GM21786 (cell line): Measurements from ENCODE around the gene DNAAF6.
"Not testable (repeated sequence)": the region's sequence is repeated elsewhere in the genome, so short reads cannot be mapped to it uniquely, and the experiment has no call there.

Source experiments
- ATAC-seq: cut with Tn5 transposase; IDR thresholded peaks from one replicate; pipeline ENCODE4 v1.9.1; 2021; ENCODE audit not compliant: unreplicated experiment

DNAAF6 gene

DNA sequence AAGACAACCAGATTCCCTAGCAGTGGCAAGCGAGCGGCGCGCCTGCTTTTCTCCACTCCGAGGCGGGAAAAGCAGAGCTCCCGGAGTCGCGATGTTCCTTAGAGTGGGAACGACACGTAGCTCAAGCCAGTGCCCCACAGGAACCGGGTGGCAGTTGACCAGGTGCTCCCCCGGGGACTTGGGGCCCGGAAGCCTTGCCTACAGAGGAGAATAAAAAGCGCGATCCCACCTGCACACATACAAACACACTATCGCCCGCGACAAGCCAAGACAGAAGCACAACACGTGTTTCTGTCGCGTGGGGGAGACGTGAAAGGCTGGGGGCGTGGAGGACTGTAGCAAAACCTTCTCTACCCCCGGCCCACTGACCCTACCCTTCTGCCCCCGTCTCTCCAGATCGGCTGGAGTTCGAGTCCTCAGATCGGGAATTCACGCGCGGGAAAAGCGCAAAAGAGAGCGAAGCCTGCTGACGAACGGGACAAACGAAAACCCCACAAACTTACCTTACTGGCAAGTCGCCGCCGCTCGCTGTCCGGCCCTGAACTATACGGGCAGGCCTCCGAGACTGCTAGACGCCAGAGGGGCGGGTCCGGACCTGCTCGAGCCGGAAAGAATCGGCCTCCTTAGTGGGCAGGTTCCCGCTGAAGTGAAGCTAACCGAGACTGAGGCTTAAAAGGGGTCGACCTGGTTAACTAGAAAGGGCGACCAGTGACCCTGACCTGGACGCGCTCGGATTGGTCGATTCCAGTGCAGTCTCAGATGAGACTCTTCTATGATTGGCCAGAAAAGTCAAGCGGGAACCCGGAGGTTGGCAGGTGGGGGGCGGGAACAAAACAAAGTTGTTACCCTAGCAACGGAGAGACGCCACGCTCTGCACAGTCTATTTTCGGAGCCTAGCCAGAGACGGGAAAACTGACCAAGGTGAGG is at the start of gene DNAAF6, which contains the start of gene NUP62CL:
Gene DNAAF6, plus strand, starts transcription at position 842 of the 927 bp plus-strand sequence. CDS start 6,265 bp downstream, outside the sequence.
Gene NUP62CL, minus strand, starts transcription at position 664 of the 927 bp plus-strand sequence. CDS start 31,287 bp downstream, outside the sequence.
- peak; percentile 97 for ATAC-seq

- not testable (repeated sequence) for ATAC-seq
These were observed 48.8 kb upstream of the DNAAF6 start for GRCh38 chrX:107157618-107158017.

- ATAC-seq = no peak
These were observed 39.1 kb upstream of the DNAAF6 start for GRCh38 chrX:107167163-107167921.

GRCh38 chrX:107168257-107168656 is 38.2 kb upstream of the DNAAF6 start:
- ATAC-seq = no peak

DNA sequence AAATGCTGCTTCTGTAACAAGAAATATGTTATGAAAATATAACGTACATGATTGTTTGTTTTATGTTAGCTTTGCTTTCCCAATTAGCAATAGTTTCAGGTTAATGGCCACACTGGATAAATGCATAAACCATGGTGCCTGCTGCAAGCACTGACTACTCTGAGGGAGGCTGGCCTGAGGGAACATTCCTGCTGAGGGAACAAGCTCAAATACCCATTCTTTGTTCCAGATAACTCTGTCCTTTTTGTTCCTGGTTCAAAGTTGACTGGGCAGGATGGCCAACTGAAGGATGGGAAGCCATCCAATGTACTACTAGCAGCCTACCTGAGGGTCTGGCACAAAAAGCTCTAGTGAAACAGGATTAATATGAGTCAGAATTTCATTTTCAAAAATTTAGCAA is 37.7 kb upstream of the DNAAF6 start:
- ATAC-seq = no peak

- no peak for ATAC-seq
These were observed 34.9 kb upstream of the DNAAF6 start for GRCh38 chrX:107171369-107172102.

DNA sequence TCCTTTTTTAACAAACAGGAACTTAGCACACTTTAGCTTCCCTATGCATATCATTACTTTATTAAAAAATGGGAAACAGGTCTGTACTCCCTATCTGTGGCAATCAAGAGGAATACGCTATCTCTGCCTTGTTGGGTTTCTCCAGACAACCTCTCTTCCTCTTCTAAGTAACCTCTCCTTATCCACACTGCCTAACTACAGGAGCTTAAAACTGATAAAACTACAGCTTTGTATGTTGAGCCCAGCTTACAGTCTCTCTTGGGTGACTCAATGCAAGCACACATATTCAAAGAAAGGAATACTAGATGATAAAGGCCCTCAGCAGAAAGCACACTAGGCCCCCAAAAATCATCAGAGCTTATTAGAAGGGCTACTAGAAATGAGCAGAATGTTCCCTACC is 9.1 kb upstream of the DNAAF6 start:
- ATAC-seq = no peak

DNA sequence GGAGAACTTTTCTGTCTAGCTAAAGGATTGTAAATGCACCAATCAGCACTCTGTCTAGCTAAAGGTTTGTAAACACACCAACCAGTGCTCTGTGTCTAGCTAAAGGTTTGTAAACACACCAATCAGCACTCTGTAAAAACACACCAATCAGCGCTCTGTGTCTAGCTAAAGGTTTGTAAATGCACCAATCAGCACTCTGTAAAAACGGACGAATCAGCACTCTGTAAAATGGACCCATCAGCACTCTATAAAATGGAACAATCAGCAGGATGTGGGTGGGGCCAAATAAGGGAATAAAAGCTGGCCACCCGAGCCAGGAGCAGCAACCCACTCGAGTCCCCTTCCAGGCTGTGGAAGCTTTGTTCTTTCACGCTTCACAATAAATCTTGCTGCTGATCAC is 8.3 kb upstream of the DNAAF6 start:
- ATAC-seq = not testable (repeated sequence)

GRCh38 chrX:107199491-107199890 is 6.9 kb upstream of the DNAAF6 start:
- ATAC-seq = no peak

DNA sequence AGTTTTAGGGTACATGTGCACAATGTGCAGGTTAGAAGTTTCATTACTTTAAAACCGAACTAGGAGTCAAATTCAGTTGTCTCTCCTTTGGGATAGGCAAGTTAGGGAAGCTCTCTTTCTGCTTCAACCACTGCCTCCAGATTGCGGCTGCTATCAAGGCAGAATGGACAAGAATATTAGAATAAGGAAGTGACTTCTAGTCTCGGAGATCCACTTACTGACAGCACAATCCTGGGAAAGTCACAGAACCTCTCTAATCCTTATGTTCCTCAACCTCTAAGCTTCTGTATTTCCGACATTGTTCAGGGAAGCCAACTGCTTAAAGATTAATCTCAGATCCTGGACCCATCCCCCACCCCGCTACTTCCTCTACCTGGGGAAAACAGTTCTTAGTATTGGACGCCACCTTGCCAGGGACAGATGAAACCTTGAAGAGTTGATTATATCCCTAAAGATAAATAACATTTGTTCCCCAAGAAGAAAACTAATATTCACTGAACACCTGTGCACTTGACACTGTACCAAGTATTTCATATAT is 2.3 kb upstream of the DNAAF6 start:
- ATAC-seq = no peak

- no peak for ATAC-seq
These were observed 270 bp downstream of the DNAAF6 start for GRCh38 chrX:107206697-107207065.

GRCh38 chrX:107207089-107207488 is 678 bp downstream of the DNAAF6 start:
- no peak for ATAC-seq

GRCh38 chrX:107207943-107208342 is 1.5 kb downstream of the DNAAF6 start:
- no peak for ATAC-seq

DNA sequence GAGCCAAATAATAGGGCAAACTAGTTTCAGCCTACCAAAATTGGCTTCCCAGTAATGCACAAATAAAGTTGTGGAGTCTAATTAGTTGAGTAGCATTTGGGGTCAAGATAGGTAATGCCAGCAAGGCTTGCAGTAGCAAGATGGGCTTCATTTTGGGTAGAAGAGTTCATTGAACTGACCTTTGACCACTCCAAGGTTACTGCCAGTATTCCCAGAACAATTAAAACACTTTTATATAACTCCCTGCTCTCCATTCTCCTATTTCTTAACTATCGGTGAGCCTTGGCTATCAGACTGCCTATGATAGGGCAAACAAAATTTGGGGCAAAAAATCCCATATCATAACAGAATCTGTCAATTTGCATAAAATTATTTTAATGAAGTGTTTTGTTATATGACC is 7.1 kb downstream of the DNAAF6 start:
- no peak for ATAC-seq

DNA sequence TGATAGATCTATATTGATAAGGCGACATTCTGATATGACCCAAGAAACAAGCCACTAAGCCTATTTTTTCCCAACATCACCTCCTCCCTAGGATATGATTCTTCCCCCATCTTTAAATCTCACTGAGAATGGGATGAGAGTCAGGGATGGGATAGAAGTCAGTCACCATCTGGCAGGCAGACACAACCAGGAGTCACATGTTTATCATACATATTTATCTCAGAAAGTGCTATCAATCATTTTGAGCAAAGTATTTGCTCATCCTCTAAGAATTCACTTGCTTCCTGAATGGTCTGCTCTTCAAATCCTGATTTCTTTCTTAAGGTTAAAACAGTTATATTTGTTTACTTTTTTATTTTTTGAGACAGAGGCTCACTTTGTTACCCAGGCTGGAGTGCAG is 20.3 kb downstream of the DNAAF6 start:
- ATAC-seq = no peak

- ATAC-seq = no peak
These were observed 21.5 kb downstream of the DNAAF6 start for GRCh38 chrX:107227780-107228485.

DNA sequence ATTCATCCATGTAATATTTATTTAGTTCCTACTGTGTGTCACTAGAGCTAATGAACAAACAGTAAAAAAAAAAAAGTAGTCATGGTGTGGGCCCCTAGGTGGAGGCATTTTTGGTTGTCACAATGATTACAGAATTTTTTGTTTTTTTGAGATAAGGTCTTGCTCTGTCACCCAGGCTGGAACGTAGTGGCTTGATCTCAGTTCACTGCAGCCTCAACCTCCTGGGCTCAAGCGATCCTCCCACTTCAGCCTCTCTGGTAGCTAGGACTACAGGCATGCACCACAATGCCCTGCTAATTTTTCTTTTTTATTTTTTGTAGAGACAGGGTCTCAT is 22.0 kb downstream of the DNAAF6 start:
- ATAC-seq = no peak

- no peak for ATAC-seq
These were observed 66.1 kb downstream of the DNAAF6 start for GRCh38 chrX:107272431-107272921.

- no peak for ATAC-seq
These were observed 67.4 kb downstream of the DNAAF6 start for GRCh38 chrX:107273795-107274194.

DNA sequence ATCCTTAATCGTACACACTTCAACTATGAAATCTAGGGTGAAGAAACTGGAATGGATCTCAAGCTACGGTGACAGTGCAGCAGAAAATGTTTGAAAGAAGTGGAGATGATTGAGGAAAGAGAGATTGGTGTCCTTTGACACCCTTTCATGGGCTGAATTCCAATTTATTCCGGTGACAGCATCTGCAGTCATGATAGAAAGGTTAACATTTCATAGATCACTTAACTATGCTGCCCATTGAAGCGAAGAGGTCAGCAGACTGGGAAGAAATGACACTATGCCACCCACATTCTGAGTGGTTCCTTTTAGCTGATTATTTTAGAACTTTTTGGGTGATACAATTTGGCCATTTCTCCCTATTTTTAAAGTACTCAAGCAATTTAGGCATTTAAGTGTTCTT is 82.3 kb downstream of the DNAAF6 start:
- no peak for ATAC-seq
